GM12878 (cell line): ENCODE results near the gene COL26A1. TPM values are rescaled to one million over a fixed set of nuclear protein-coding genes. Genes with fewer than 3 reads are reported as not detected.

Source experiments
- ATAC-seq: fragments of 200-7000 bp; cut with Tn5 transposase; 3 replicates; pipeline ENCODE4 v1.9.1; 2020; ENCODE audit warnings: mild to moderate bottlenecking, moderate library complexity
- BruUV-seq: library from RNA; stranded (reverse); fragments of 400-500 nt; replicated peaks from 2 replicates; lab custom pipeline; 2021; lab: Mats Ljungman, UMichigan
- CTCF ChIA-PET: fragments of 300-600 bp; sonication (Branson Sonifier 250); formaldehyde crosslinking; extraction: SDS; loops from one replicate; lab custom pipeline; 2021; ENCODE audit warnings: inconsistent platforms; lab: Yijun Ruan, JAX
- POLR2A ChIA-PET: fragments of 350-600 bp; formaldehyde crosslinking; extraction: SDS; loops from one replicate; lab custom pipeline; 2021; ENCODE audit warnings: inconsistent platforms; lab: Charles Lee
- RAD21 ChIA-PET: fragments of 300-600 bp; sonication (Branson Sonifier 250); formaldehyde crosslinking; loops from one replicate; lab custom pipeline; 2023; ENCODE audit warnings: antibody characterized with exemption; ENCODE audit not compliant: unreplicated experiment; lab: Charles Lee
- SMC1A ChIA-PET: fragments of 300-600 bp; sonication (Branson Sonifier 250); formaldehyde crosslinking; loops from one replicate; lab custom pipeline; 2023; ENCODE audit not compliant: unreplicated experiment, uncharacterized antibody; lab: Charles Lee
- DNase-seq: peaks from one replicate; pipeline ENCODE4 v3.0.0-alpha.2; 2011; ENCODE audit warnings: low read depth, low spot score
- FAIRE-seq: peaks from 3 replicates; lab custom pipeline; 2011; peaks lifted over from hg19 to GRCh38; lab: Jason Lieb, UNC
- H2AFZ ChIP-seq: 2 replicates; pipeline ENCODE4 v1.6.0; 2011; ENCODE audit warnings: low read depth, low read length, control low read depth; ENCODE audit not compliant: control insufficient read depth
- H3K27ac ChIP-seq: 2 replicates; pipeline ENCODE4 v1.5.1; 2011; ENCODE audit warnings: control low read depth; ENCODE audit not compliant: control insufficient read depth, insufficient read depth
- H3K27me3 ChIP-seq, 2 experiments: replicated peaks in 1 of 2; 2 replicates each; pipeline versions ENCODE4 v1.6.0 to v1.6.1; 2011; ENCODE audit warnings: low read length in 1 of 2; ENCODE audit not compliant: control insufficient read depth in 2 of 2, insufficient read depth in 2 of 2
- H3K36me3 ChIP-seq, 2 experiments: 2 replicates each; pipeline ENCODE4 v1.5.1; 2011; ENCODE audit warnings: low read length in 1 of 2; ENCODE audit not compliant: control insufficient read depth in 2 of 2, insufficient read depth in 2 of 2
- H3K4me1 ChIP-seq: 2 replicates; pipeline ENCODE4 v1.6.1; 2011; ENCODE audit warnings: mild to moderate bottlenecking, low read length, moderate library complexity, mixed read lengths; ENCODE audit not compliant: control insufficient read depth, insufficient read depth
- H3K4me2 ChIP-seq: 2 replicates; pipeline ENCODE4 v1.6.0; 2011; ENCODE audit warnings: control low read depth; ENCODE audit not compliant: control insufficient read depth, insufficient read depth
- H3K4me3 ChIP-seq: fragments of 200-600 bp; sonication (generic); 2 replicates; pipeline ENCODE4 v1.5.1; 2016
- H3K79me2 ChIP-seq: 2 replicates; pipeline ENCODE4 v1.6.0; 2011; ENCODE audit warnings: low read length; ENCODE audit not compliant: control insufficient read depth, insufficient read depth
- H3K9ac ChIP-seq: 2 replicates; pipeline ENCODE4 v1.8.0; 2011; ENCODE audit warnings: low read length, control low read depth, mixed read lengths; ENCODE audit not compliant: control insufficient read depth, insufficient read depth
- H3K9me3 ChIP-seq: replicated peaks from 3 replicates; pipeline ENCODE4 v1.5.1; 2011; ENCODE audit warnings: mild to moderate bottlenecking, low read length; ENCODE audit not compliant: control insufficient read depth, insufficient read depth
- H4K20me1 ChIP-seq: 2 replicates; pipeline ENCODE4 v1.6.0; 2011; ENCODE audit not compliant: control insufficient read depth, insufficient read depth
- ASH2L ChIP-seq: fragments of 300-600, 200-600 bp; sonication (generic); IDR thresholded peaks from 2 replicates; pipeline ENCODE4 v1.6.1; 2017; ENCODE audit warnings: low read depth, mild to moderate bottlenecking, borderline replicate concordance
- CBX5 ChIP-seq: sonication (generic); IDR thresholded peaks from 2 replicates; pipeline ENCODE4 v1.6.1; 2016; ENCODE audit warnings: low read depth, moderate library complexity, mild to moderate bottlenecking, inconsistent platforms
- DPF2 ChIP-seq: fragments of 450-650 bp; IDR thresholded peaks from 2 replicates; pipeline ENCODE4 v1.6.1; 2017; ENCODE audit warnings: mild to moderate bottlenecking
- EGR1 ChIP-seq, 2 experiments: IDR thresholded peaks; 1 replicate in 1 of 2; 2 replicates in 1 of 2; pipeline ENCODE4 v1.6.1; 2011 to 2012; ENCODE audit warnings: low read depth in 2 of 2, low read length in 2 of 2, borderline replicate concordance in 1 of 2, mild to moderate bottlenecking in 1 of 2, moderate library complexity in 1 of 2
- EP300 ChIP-seq, 2 experiments: fragments of 150-350 bp in 1 of 2; IDR thresholded peaks; 2 replicates each; pipeline ENCODE4 v1.6.1; 2011 to 2012; ENCODE audit warnings: low read depth in 2 of 2, low read length in 2 of 2, borderline replicate concordance in 1 of 2, improper control_type of control experiment in 1 of 2, inconsistent platforms in 1 of 2; ENCODE audit not compliant: control insufficient read depth in 1 of 2
- IRF5 ChIP-seq: fragments of 450-650 bp; IDR thresholded peaks from 2 replicates; pipeline ENCODE4 v1.6.1; 2017; ENCODE audit warnings: borderline replicate concordance
- JUNB ChIP-seq: IDR thresholded peaks from 2 replicates; pipeline ENCODE4 v1.6.1; 2016; ENCODE audit warnings: antibody characterized with exemption, mild to moderate bottlenecking
- KDM1A ChIP-seq: fragments of 200-600 bp; sonication (generic); IDR thresholded peaks from 2 replicates; pipeline ENCODE4 v1.6.1; 2016; ENCODE audit warnings: borderline replicate concordance
- NFXL1 ChIP-seq: fragments of 450-650 bp; IDR thresholded peaks from 2 replicates; pipeline ENCODE4 v1.6.1; 2017; ENCODE audit warnings: antibody characterized with exemption, mild to moderate bottlenecking, borderline replicate concordance
- PML ChIP-seq: IDR thresholded peaks from 2 replicates; pipeline ENCODE4 v1.6.1; 2012; ENCODE audit warnings: low read length, inconsistent platforms
- RFX5 ChIP-seq: IDR thresholded peaks from 2 replicates; pipeline ENCODE4 v1.6.1; 2011; ENCODE audit warnings: low read depth, low read length, improper control_type of control experiment
- SIX5 ChIP-seq: IDR thresholded peaks from 2 replicates; pipeline ENCODE4 v1.6.1; 2011; ENCODE audit warnings: mild to moderate bottlenecking, low read depth, low read length, moderate library complexity; ENCODE audit not compliant: severe bottlenecking
- SKIL ChIP-seq: fragments of 450-650 bp; IDR thresholded peaks from 2 replicates; pipeline ENCODE4 v1.6.1; 2017; ENCODE audit warnings: mild to moderate bottlenecking, low read depth, inconsistent platforms; ENCODE audit not compliant: poor library complexity, severe bottlenecking
- SMARCA5 ChIP-seq: fragments of 450-650 bp; IDR thresholded peaks from 2 replicates; pipeline ENCODE4 v1.6.1; 2017; ENCODE audit warnings: mild to moderate bottlenecking
- SMC3 ChIP-seq: IDR thresholded peaks from 2 replicates; pipeline ENCODE4 v1.6.1; 2011; ENCODE audit warnings: low read length, improper control_type of control experiment, borderline replicate concordance
- STAT3 ChIP-seq: IDR thresholded peaks from 2 replicates; pipeline ENCODE4 v1.6.1; 2011; ENCODE audit warnings: low read depth, low read length, improper control_type of control experiment
- SUZ12 ChIP-seq: fragments of 200-600 bp; sonication (generic); IDR thresholded peaks from one replicate; pipeline ENCODE4 v1.6.1; 2018; ENCODE audit warnings: antibody characterized with exemption, mild to moderate bottlenecking; ENCODE audit not compliant: unreplicated experiment
- YBX1 ChIP-seq: fragments of 450-650 bp; IDR thresholded peaks from 2 replicates; pipeline ENCODE4 v1.6.1; 2016; ENCODE audit warnings: antibody characterized with exemption
- ZBTB4 ChIP-seq: fragments of 450-650 bp; formaldehyde crosslinking; IDR thresholded peaks from 2 replicates; pipeline ENCODE4 v1.4.0; 2022; ENCODE audit warnings: mild to moderate bottlenecking, moderate library complexity
- WGBS: methylation state at CpG from one replicate; pipeline ENCODE4 v1.1.6; 2016; ENCODE audit warnings: low lambda C conversion rate; ENCODE audit not compliant: insufficient replicate concordance, insufficient coverage; ENCODE audit errors: missing lambda C conversion rate; 5-methylcytosine and 5-hydroxymethylcytosine counted together
- in situ Hi-C: fragments of 300-500 bp; cut with MboI; formaldehyde crosslinking; loops from 9 replicates; pipeline ENCODE4 v1.14.3; 2018; ENCODE audit warnings: mixed read lengths
- intact Hi-C: fragments of 100-400 bp; cut with micrococcal nuclease; formaldehyde crosslinking; loops from one replicate; pipeline ENCODE4 v1.14.2; 2022; ENCODE audit not compliant: unreplicated experiment
- polyA plus RNA-seq, 11 experiments: library from polyadenylated mRNA; depleted of rRNA in 4 of 11; unstranded in 6 of 11; stranded (reverse) in 5 of 11; fragments of >200 nt; fragmentation: Nextera tagmentation in 4 of 11; fragmentation: Illumina TruSeq in 1 of 11; extraction: Ambion mirVana in 4 of 11; extraction: Trizol in 1 of 11; gene quantifications; 1 replicate in 1 of 11; 2 replicates in 10 of 11; pipeline versions ENCODE4 v1.2.1 to v1.2.3, GENCODE V29; 2011 to 2016; ENCODE audit warnings: inconsistent platforms in 2 of 11, missing spikeins in 2 of 11, low read depth in 1 of 11
- total RNA-seq, 4 experiments: library from RNA; depleted of rRNA in 3 of 4; stranded (reverse); fragments of >200 nt in 3 of 4; fragmentation: Illumina TruSeq in 1 of 4; extraction: Trizol in 1 of 4; gene quantifications; 2 replicates each; pipeline versions ENCODE4 v1.2.1 to v1.2.3, GENCODE V29; 2013 to 2021

COL26A1 gene
- total and polyA plus RNA-seq, 10 of the 15 experiments (the other 5 are each of a cell fraction or from before 2014, with no cell fraction given) = 0.08 TPM; not detected in 9

GRCh38 chr7:101555921-101556275 is 193.2 kb downstream of the COL26A1 start:
- RAD21 ChIA-PET = no interaction called here
- no peak overlapping the region for H3K4me3 ChIP-seq
- no TSS peak for BruUV-seq
- H3K4me1 ChIP-seq = no peaks in the 10 kb centered on the region
- in situ Hi-C loops = no loop called here
- CTCF ChIA-PET = no interaction called here
- intact Hi-C loops = no loop called here
- H3K9ac ChIP-seq = no peak overlapping the region
- DNase-seq (no peak), ATAC-seq (no peak), FAIRE-seq (no peak)
- 36% methylated on average over 3 of the region's 3 CpGs for WGBS
- POLR2A ChIA-PET = no interaction called here
- no peaks in the 10 kb centered on the region for H3K36me3 ChIP-seq
- no peak overlapping the region for H3K4me2 ChIP-seq
- no peaks in the 10 kb centered on the region for H3K27me3 ChIP-seq
- no peaks in the 10 kb centered on the region; the same call in 2 of the 3 replicates for H3K9me3 ChIP-seq
- H3K27ac ChIP-seq = no peak overlapping the region
- SMC1A ChIA-PET = no interaction called here
- no peaks in the 10 kb centered on the region for H3K79me2 ChIP-seq
- TF ChIP-seq SUZ12 (no peak), DPF2 (no peak), JUNB (no peak), KDM1A (no peak), RFX5 (no peak), YBX1 (no peak), CBX5 (no peak), STAT3 (no peak), EP300 (IDR thresholded peaks at IDR 0.05; ENCODE audit: borderline replicate concordance in 1 of 2, control insufficient read depth in 1 of 2, low read depth in 2 of 2, low read length in 2 of 2) (no peak), ZBTB4 (CRISPR knock-in tag) (no peak), SKIL (no peak), SMARCA5 (no peak), EGR1 (IDR thresholded peaks at IDR 0.05; ENCODE audit: borderline replicate concordance in 1 of 2, low read depth in 2 of 2, low read length in 2 of 2) (no peak), IRF5 (no peak), PML (no peak), NFXL1 (no peak), SIX5 (no peak), ASH2L (no peak), SMC3 (no peak)
- H4K20me1 ChIP-seq = no peaks in the 10 kb centered on the region
- H2AFZ ChIP-seq = no peak overlapping the region
